Central memory CD8-positive, alpha-beta T cell (primary cell): ENCODE measurements around the gene TYRP1.

Source experiments
- ATAC-seq: fragments of 150-1000 bp; cut with Tn5 transposase; replicated peaks from 2 replicates; pipeline ENCODE4 v1.10.0; 2022; ENCODE audit warnings: mild to moderate bottlenecking, moderate FRiP score, moderate number of reproducible peaks; ENCODE audit not compliant: poor library complexity, severe bottlenecking; ENCODE audit errors: extremely low read depth
- DNase-seq, 2 donors: peaks; one replicate each; pipeline ENCODE4 v3.0.0; 2021; ENCODE audit warnings: low spot score in 2 of 2
- H3K27ac Mint-ChIP-seq: one replicate; pipeline ENCODE4 v1.8.0; 2022; ENCODE audit warnings: low read depth, mild to moderate bottlenecking, moderate library complexity, mixed read lengths
- H3K27me3 Mint-ChIP-seq: one replicate; pipeline ENCODE4 v1.8.0; 2022; ENCODE audit warnings: mixed read lengths
- H3K36me3 Mint-ChIP-seq: one replicate; pipeline ENCODE4 v1.8.0; 2022; ENCODE audit warnings: mild to moderate bottlenecking, moderate library complexity, mixed read lengths; ENCODE audit not compliant: insufficient read depth
- H3K4me1 Mint-ChIP-seq: one replicate; pipeline ENCODE4 v1.8.0; 2022; ENCODE audit warnings: mixed read lengths
- H3K4me3 Mint-ChIP-seq: one replicate; pipeline ENCODE4 v1.8.0; 2022; ENCODE audit warnings: mild to moderate bottlenecking, moderate library complexity, mixed read lengths
- H3K9me3 Mint-ChIP-seq: one replicate; pipeline ENCODE4 v1.8.0; 2022; ENCODE audit warnings: mixed read lengths

The TYRP1 gene

DNA sequence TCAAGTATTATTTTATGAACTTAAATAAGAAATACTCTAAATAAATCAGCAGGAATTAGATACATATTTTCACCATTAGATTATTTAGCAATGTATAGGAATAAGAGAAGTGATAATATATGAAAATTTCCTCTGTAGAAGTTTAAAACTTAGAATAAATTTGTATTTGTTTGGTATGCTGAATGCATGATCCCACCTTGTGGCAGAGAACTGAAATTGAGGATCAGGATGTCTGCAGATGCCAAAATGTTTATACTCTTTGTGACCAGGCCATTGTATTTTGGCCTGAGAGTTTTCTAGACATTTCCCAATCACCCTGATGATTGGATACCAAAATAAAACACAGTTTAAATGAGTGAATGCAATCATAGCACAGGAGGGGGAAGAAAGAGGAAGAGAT, 6.3 kb downstream of the TYRP1 start:
- H3K9me3 Mint-ChIP-seq = peaks cover 13% of the 10 kb centered on the region
- no peak for DNase-seq

DNA sequence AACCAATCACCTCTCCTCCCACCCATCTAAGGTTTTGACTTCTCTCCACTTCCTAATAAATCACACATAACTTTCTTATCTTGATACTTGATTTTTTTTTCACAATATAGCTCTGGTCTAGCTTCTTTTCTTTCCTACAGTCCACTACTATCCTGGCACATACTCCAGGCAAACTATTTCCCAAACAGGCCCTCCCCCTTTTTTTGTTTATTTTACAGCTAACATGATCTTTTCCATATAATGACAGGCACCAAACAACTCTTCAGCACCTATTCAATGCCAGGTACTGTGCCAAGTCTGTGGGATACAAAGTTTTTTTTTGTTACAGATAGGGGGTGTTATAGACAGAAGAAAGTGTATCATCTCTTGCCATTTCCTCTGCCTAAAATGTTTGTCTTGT, 7.9 kb downstream of the TYRP1 start:
- Mint-ChIP-seq H3K4me3 (no peak overlapping the region), H3K27ac (no peak overlapping the region), H3K36me3 (no peaks in the 10 kb centered on the region), H3K9me3 (peaks cover 9% of the 10 kb centered on the region), H3K27me3 (no peaks in the 10 kb centered on the region), H3K4me1 (no peaks in the 10 kb centered on the region)
- no peak for ATAC-seq
- no peak for DNase-seq

More for the DNA sequence above, 6.3 kb downstream of the TYRP1 start:
- Mint-ChIP-seq H3K27ac (no peak overlapping the region), H3K4me3 (no peak overlapping the region), H3K36me3 (no peaks in the 10 kb centered on the region), H3K27me3 (no peaks in the 10 kb centered on the region), H3K4me1 (no peaks in the 10 kb centered on the region)
- ATAC-seq = no peak

DNA sequence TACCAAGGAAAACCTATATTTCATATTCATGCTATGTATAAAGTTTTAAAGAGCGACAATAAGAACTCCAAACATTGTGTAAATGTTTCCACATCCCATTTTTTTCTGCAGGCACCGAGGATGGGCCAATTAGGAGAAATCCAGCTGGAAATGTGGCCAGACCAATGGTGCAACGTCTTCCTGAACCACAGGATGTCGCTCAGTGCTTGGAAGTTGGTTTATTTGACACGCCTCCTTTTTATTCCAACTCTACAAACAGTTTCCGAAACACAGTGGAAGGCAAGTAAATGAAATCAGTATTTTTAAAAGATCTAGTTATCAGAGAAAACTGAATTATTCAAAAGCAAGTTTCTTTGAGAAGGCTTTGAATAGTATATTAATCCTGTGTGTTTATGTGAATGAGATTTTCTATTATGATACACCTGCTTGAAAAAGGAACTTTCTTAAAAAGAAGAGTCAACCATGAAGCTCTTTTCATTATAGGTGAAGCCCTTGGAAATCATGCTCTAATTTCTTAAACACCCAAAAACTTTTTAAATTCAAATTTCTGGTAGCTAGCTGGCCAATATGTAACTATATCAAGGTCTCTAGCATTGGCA, 9.1 kb downstream of the TYRP1 start:
- DNase-seq = no peak
- no peaks in the 10 kb centered on the region for H3K4me1 Mint-ChIP-seq
- no peak for ATAC-seq
- H3K9me3 Mint-ChIP-seq = peaks cover 7% of the 10 kb centered on the region
- no peak overlapping the region for H3K27ac Mint-ChIP-seq
- H3K36me3 Mint-ChIP-seq = no peaks in the 10 kb centered on the region
- H3K27me3 Mint-ChIP-seq = no peaks in the 10 kb centered on the region
- H3K4me3 Mint-ChIP-seq = no peak overlapping the region

DNA sequence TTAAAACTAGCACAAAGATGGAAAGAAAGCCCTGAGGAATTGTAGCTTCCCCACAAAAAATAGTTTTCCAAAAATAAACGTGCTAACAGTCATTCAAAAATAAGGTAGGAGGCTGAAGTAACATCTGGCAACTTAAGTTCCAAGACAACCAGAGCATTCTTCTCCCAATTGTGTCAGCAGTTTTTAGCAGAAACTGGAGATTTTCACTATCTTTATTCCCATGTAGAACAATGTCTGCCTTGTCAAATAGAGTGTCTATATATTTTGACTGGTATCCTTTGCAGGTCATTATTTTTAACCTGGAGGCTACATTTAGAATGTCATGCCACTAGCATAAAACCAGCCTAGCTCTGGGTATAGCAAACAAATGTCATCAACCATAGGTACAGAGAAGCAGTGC, 10.8 kb downstream of the TYRP1 start:
- no peaks in the 10 kb centered on the region for H3K4me1 Mint-ChIP-seq
- ATAC-seq = no peak
- no peak overlapping the region for H3K27ac Mint-ChIP-seq
- no peak overlapping the region for H3K4me3 Mint-ChIP-seq
- peaks cover 7% of the 10 kb centered on the region for H3K9me3 Mint-ChIP-seq
- DNase-seq = no peak
- no peaks in the 10 kb centered on the region for H3K36me3 Mint-ChIP-seq
- no peaks in the 10 kb centered on the region for H3K27me3 Mint-ChIP-seq

DNA sequence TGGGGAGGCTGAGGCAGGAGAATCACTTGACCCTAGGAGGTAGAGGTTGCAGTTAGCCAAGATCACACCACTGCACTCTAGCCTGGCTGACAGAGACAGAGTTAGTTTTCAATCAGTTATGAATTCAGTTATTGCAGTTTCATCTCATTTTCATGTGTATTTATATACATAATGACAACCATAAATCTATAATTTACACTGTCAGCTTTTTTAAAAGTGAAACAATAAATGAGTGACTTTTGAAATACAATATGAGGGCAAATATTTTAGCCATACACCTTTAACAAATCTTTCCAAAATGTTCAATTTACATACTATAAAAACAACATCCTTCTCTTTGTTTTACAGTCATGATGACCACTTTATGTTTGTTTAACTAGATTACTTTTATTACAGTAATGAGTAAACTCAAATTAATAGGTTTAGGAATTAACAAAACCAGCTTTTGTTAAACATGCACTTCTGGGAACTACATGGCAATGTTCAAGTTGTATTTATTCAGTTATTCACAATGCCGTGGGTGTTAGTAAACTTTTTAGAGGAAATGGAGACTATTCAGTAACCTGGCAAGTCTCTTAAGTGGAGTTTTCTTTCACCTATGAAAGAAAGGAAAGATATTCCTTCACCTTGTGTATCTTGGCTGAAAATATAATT, 12.7 kb downstream of the TYRP1 start:
- Mint-ChIP-seq H3K36me3 (no peaks in the 10 kb centered on the region), H3K4me3 (no peak overlapping the region), H3K9me3 (peaks cover 7% of the 10 kb centered on the region), H3K27ac (no peak overlapping the region), H3K27me3 (no peaks in the 10 kb centered on the region), H3K4me1 (no peaks in the 10 kb centered on the region)
- ATAC-seq = no peak
- no peak for DNase-seq

DNA sequence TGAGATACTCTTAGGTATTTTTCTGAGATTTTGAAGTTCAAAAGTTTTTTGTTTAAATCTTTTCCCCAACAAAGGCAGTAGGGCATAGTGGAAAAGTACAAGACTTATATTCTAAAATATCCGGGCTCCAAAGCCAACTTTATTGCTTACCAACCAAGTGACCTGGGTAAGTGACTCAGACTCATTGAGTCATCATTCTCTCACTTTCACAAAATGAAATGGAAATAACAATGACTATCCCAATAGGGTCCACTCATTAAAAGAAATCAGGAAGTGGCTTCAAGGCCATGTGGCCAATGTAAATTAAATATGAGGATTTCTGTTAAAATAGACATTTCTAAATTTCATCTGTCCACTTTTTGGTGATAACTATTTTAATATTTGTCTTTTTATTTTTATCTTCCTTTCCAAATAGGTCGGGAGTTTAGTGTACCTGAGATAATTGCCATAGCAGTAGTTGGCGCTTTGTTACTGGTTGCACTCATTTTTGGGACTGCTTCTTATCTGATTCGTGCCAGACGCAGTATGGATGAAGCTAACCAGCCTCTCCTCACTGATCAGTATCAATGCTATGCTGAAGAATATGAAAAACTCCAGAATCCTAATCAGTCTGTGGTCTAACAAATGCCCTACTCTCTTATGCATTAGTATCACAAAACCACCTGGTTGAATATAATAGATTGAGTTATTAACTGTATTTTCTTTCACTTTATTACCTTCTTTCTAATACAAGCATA, 15.5 kb downstream of the TYRP1 start:
- DNase-seq = no peak
- Mint-ChIP-seq H3K27ac (no peak overlapping the region), H3K27me3 (no peaks in the 10 kb centered on the region), H3K9me3 (peaks cover 7% of the 10 kb centered on the region), H3K36me3 (no peaks in the 10 kb centered on the region), H3K4me1 (no peaks in the 10 kb centered on the region), H3K4me3 (no peak overlapping the region)
- ATAC-seq = no peak

DNA sequence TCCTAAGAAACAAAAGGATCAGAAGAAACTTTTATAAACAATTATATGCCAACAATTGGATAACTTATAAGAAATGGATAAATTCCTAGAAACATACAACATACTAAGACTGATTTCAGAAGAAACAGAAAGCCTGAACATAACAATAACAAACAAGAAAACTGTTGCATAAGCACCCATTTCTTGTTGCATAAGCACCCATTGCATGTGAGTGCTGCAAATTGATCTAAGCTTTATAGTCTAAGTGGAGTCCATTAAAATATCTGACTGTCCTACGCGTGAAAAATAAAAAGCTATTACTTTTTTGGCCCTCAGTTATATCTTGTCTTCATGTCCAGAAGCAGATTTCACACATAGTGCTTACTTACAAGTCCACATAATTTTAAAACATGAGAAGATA, 19.3 kb downstream of the TYRP1 start:
- H3K4me3 Mint-ChIP-seq = no peak overlapping the region
- no peaks in the 10 kb centered on the region for H3K36me3 Mint-ChIP-seq
- DNase-seq = no peak
- peaks cover 16% of the 10 kb centered on the region for H3K9me3 Mint-ChIP-seq
- ATAC-seq = no peak
- no peak overlapping the region for H3K27ac Mint-ChIP-seq
- no peaks in the 10 kb centered on the region for H3K27me3 Mint-ChIP-seq
- no peaks in the 10 kb centered on the region for H3K4me1 Mint-ChIP-seq

DNA sequence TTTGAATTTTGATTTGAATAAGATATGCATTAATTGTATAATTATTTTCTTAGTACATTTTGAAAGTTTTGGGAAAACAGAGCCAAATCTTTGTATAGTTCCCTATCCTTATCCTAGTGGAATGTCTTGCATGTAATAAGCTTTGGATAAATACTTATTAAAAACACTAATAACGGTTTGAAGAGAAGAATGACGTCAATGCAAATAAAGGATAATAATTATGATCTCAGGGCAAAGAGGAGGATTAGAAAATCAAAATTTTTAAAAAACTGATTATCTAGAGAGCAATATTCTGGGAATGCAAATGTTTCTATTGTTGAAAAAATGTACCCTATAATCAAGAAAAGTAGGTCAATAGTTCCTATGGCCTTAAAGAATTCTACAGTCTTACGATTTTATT, 22.1 kb downstream of the TYRP1 start:
- DNase-seq = no peak
- Mint-ChIP-seq H3K9me3 (peaks cover 22% of the 10 kb centered on the region), H3K27ac (no peak overlapping the region), H3K4me3 (no peak overlapping the region), H3K27me3 (no peaks in the 10 kb centered on the region), H3K36me3 (no peaks in the 10 kb centered on the region), H3K4me1 (no peaks in the 10 kb centered on the region)
- no peak for ATAC-seq

DNA sequence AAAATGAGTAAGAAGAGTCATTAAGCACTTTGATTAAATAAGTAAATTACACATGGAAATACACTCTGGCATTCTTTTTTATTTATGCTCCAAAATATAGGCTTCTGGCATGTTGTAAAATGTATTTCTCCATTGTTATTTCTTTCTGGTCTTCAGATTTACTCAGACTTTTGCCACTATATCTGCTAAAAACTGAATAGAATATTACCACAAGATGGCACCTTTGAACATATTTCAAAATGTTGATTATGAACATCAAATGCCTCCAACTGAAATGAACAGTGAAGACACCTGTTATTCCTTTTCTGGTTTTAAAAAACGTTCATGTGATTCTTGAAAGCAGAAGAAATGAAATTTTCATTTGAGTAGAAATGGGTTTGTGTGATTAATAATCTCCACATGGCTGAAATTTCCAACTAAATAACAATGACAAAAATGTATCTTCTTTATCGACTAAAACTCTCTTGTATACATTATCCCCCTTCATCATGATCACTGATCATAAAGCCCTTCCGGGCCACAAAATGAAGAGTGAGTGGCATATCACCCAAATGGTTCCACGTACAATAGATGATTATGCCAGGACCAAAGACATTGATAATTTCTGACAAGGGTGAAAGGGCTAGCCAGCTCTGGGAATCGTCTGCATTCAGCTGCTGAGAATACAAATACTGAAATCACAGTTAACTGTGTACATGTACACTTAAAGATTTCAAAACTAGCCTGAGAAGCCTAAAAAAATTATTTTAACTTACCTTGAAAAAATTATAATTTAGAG, 23.8 kb downstream of the TYRP1 start:
- Mint-ChIP-seq H3K27ac (no peak overlapping the region), H3K4me3 (no peak overlapping the region), H3K9me3 (peaks cover 29% of the 10 kb centered on the region), H3K4me1 (no peaks in the 10 kb centered on the region), H3K36me3 (no peaks in the 10 kb centered on the region), H3K27me3 (no peaks in the 10 kb centered on the region)
- DNase-seq (no peak), ATAC-seq (no peak)

DNA sequence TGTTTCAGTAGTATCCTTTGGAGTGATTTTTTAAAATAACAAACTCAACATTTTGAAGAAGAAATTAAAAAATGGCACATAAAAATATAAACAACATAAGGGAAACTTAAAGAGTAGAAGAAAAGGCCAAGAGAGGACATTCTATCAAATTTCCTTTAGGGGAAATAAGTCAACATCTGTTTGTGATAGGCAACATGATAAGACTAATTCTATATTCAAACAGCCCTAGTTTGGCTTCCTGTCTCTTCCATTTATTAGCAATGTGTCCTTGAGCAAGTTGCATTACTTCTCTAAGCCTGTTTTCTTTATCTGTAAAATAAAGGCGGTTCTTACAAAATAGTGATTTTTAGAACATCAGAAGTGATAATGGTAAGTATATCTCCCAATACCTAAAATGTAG, 24.7 kb downstream of the TYRP1 start:
- no peaks in the 10 kb centered on the region for H3K4me1 Mint-ChIP-seq

DNA sequence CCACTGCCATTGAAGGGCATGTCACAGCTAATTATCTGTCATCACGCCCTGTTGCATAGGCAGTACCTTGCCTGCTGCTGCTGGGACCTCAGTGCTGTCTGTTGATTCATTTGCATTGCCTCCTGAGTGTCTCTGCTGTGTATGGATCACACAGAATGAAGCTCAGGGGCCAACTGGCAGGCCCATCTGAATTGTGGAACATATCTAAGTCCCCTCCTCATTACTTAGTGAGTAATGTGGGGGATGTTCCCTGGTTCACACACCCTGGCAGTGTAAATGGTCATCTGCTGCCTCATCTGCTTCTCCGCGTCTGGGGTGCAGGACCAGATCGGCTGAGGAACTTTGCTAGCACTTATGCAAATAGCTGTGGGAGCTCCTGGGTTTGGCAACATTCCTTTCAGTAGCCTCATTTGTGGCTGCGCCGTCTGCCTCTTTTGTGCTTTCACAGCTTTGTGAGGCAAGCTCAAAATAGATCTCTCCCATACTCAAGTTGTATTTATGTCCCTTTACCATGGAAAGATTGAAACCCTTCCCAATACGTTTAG, 25.4 kb downstream of the TYRP1 start:
- no peaks in the 10 kb centered on the region for H3K4me1 Mint-ChIP-seq
- H3K36me3 Mint-ChIP-seq = no peaks in the 10 kb centered on the region
- ATAC-seq (no peak), DNase-seq (no peak)
- peaks cover 41% of the 10 kb centered on the region for H3K9me3 Mint-ChIP-seq
- no peak overlapping the region for H3K4me3 Mint-ChIP-seq
- H3K27me3 Mint-ChIP-seq = no peaks in the 10 kb centered on the region
- no peak overlapping the region for H3K27ac Mint-ChIP-seq

More for the DNA sequence above, 24.7 kb downstream of the TYRP1 start:
- H3K36me3 Mint-ChIP-seq = no peaks in the 10 kb centered on the region
- ATAC-seq (no peak), DNase-seq (no peak)
- peaks cover 36% of the 10 kb centered on the region for H3K9me3 Mint-ChIP-seq
- no peaks in the 10 kb centered on the region for H3K27me3 Mint-ChIP-seq
- H3K4me3 Mint-ChIP-seq = no peak overlapping the region
- no peak overlapping the region for H3K27ac Mint-ChIP-seq

DNA sequence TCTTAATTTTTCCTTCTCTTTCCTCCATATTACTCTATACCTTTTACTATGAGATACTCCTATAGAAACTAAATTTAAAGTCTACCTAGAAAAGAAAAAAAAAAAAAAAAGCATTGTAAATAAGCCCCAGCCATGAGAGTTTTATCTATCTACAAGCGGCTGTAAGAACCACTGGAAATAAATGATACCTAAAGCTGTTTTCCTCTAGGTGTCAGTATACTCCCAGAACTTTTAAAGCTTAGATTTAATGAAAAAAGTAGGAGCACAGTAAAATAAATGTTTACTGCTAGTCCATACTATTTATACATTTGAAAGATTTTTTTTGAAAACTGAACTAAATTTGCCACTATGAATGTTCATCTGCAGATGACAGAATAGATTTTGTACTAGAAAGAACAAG, 26.2 kb downstream of the TYRP1 start:
- Mint-ChIP-seq H3K4me1 (no peaks in the 10 kb centered on the region), H3K27me3 (no peaks in the 10 kb centered on the region), H3K9me3 (peaks cover 43% of the 10 kb centered on the region), H3K4me3 (no peak overlapping the region), H3K36me3 (no peaks in the 10 kb centered on the region), H3K27ac (no peak overlapping the region)
- DNase-seq (no peak), ATAC-seq (no peak)
